GM10266 (cell line): ENCODE measurements around the gene ANKRD53.
A peak's percentile ranks its signal among the peaks of the same experiment; 100 is the strongest.
"Not testable (repeated sequence)": the region's sequence is repeated elsewhere in the genome, so short reads cannot be mapped to it uniquely, and the experiment has no call there.

Experiments
- DNase-seq: peaks from one replicate; pipeline ENCODE4 v3.0.0; 2012; ENCODE audit errors: extremely low spot score
- TF ChIP-seq, protein P1 (sequence below): IDR thresholded peaks from 2 replicates; pipeline ENCODE4 v1.5.1; 2012; ENCODE audit warnings: mild to moderate bottlenecking, low read depth; ENCODE audit not compliant: control insufficient read depth, insufficient read depth; ENCODE audit errors: missing control alignments

Gene ANKRD53

DNA sequence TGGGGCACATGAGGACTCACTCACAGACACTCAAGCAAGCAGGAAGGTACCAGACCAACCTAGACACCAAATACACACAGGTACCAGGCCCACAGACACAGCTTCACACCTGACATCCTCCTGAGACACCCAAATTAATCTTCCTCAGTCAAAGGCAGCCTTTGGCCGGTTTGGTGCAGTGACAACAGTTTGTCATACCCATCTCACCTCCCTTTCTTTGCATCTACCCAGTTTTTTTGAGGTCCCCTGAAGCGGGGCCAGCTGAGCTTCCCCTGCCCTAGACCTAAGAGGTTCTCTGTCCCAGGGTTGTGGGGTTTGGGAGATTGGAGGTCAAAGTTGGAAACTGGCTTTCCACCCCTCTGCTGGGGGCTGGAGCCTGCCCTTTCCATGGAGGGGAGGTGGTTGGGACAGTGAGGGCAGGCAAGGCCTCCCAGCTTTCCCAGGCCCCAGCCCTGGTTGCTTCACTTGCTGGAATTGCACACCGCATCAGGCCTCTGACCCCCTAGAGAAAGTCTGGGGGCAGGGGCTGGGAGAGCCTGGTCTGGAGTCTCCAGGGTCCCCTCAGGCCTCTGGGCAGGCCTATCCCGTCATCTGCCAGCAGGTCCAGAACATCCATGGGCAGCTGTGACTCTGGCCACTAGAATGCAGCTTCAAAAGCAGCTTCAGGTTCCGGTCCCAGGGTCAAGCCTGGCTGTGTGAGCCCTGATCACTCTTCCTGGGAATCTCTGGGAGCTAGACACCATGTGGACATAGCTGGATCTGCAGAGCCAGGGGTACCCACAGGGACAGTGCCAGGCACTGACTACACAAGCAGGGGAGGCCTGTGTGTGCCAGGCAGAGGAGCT, 28.7 kb downstream of the ANKRD53 start:
- peak; percentile 3 for DNase-seq

DNA sequence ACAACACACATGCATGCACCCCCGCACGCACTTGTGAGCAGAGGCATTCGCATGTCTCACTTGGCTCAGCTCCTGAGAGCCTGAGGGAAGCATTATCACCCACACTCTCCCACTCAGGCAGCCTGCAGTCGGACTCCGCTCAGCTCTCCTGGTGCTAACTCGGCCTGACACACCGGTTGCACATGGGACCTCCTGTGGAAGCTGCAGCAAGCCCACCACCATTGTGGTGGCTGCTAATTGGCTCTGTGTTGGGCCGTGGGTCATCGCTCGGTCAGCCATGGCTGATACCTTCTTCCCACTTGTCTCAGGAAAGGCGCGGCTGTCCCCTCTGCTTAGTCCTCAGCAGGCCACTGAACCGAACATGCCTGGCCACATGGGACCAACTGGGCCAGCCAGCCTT, 29.9 kb downstream of the ANKRD53 start:
- TF ChIP-seq, protein P1, sequence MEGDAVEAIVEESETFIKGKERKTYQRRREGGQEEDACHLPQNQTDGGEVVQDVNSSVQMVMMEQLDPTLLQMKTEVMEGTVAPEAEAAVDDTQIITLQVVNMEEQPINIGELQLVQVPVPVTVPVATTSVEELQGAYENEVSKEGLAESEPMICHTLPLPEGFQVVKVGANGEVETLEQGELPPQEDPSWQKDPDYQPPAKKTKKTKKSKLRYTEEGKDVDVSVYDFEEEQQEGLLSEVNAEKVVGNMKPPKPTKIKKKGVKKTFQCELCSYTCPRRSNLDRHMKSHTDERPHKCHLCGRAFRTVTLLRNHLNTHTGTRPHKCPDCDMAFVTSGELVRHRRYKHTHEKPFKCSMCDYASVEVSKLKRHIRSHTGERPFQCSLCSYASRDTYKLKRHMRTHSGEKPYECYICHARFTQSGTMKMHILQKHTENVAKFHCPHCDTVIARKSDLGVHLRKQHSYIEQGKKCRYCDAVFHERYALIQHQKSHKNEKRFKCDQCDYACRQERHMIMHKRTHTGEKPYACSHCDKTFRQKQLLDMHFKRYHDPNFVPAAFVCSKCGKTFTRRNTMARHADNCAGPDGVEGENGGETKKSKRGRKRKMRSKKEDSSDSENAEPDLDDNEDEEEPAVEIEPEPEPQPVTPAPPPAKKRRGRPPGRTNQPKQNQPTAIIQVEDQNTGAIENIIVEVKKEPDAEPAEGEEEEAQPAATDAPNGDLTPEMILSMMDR, result no peak
- no peak for DNase-seq

More for the DNA sequence above, 28.7 kb downstream of the ANKRD53 start:
- TF ChIP-seq, protein P1, result no peak

DNA sequence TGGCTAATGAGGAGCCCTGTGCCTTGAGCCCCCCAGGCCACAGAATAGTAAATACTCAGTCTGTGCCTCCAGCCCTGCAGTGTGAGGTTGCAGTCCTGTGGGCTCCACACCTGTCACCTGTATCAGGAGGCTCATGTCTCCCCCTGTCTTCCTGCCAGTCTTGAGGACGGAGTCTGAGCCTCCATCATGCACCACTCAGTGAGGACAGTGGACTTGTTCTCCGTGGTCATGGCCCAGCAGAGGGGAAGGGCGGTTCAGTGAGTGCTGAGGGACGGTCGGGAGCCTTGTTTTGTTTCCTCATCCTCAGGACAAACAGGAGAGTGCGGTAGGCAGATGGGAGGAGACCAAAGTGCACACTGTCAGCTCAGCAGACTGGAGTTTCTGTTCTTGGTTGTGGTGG, 33.4 kb downstream of the ANKRD53 start:
- not testable (repeated sequence) for DNase-seq

- TF ChIP-seq, protein P1, result no peak
- no peak for DNase-seq
Observed at GRCh38 chr2:71018625-71019024, 40.2 kb downstream of the ANKRD53 start.

DNA sequence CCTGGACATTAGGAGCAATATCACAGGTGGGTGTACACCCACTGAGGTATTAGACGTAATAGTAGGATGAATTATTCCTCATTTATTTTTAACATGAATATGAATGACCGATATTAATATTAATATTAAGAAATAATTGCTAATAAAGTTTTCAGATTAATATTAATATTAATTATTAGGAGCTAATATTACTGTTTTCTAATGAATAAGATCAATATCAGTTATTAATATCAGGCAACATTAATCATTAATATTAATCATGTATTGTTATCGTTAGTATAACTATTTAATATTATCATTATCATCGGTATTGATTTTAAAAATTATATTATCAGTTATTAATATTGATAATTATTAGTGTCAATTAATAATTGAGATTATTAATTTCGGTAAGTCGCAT, 41.6 kb downstream of the ANKRD53 start:
- DNase-seq, result not testable (repeated sequence)

DNA sequence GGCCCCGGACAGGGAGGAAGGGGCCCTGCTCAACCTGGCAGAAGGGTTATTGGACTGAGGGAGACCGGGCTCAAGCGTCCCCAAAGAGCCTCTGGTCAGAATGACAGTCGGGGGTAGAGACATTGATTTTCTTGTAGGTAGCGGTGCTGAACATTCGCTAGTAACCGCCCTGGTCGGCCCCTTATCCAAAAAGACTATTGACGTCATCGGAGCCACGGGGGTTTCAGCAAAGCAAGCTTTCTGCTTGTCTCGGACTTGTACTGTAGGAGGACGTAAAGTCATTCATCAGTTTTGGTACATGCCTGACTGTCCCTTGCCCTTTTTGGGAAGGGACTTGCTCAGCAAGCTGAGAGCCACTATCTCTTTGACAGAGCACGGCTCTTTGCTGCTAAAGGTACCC, 43.0 kb downstream of the ANKRD53 start:
- not testable (repeated sequence) for DNase-seq

GRCh38 chr2:71023553-71024243, 45.3 kb downstream of the ANKRD53 start:
- not testable (repeated sequence) for DNase-seq

More at GRCh38 chr2:71023553-71024243, 45.3 kb downstream of the ANKRD53 start:
- TF ChIP-seq, protein P1, result peak; percentile 49
